Hepatocyte (in vitro differentiated cells): ENCODE measurements around the gene ZNF804B. TPM values are rescaled to one million over a fixed set of nuclear protein-coding genes. Genes with fewer than 3 reads are reported as not detected.

Experiments used
- DNase-seq: peaks from one replicate; pipeline ENCODE4 v3.0.0-alpha.2; 2016; ENCODE audit warnings: low spot score
- H2AFZ ChIP-seq: fragments of 200-600 bp; sonication (generic); 2 replicates; pipeline ENCODE4 v1.6.0; 2016; ENCODE audit warnings: antibody characterized with exemption, mild to moderate bottlenecking
- H3K27ac ChIP-seq: fragments of 200-600 bp; sonication (generic); 2 replicates; pipeline ENCODE4 v1.5.1; 2016; ENCODE audit warnings: mild to moderate bottlenecking
- H3K27me3 ChIP-seq: fragments of 200-600 bp; sonication (generic); 2 replicates; pipeline ENCODE4 v1.6.1; 2016
- H3K36me3 ChIP-seq: fragments of 200-600 bp; sonication (generic); replicated peaks from 2 replicates; pipeline ENCODE4 v1.5.1; 2016; ENCODE audit warnings: low read depth; ENCODE audit not compliant: insufficient read depth
- H3K4me1 ChIP-seq: fragments of 200-600 bp; sonication (generic); 2 replicates; pipeline ENCODE4 v1.5.1; 2016; ENCODE audit warnings: mild to moderate bottlenecking, moderate library complexity; ENCODE audit not compliant: insufficient read depth
- H3K4me2 ChIP-seq: fragments of 200-600 bp; sonication (generic); 2 replicates; pipeline ENCODE4 v1.6.0; 2016
- H3K4me3 ChIP-seq: fragments of 200-600 bp; sonication (generic); 2 replicates; pipeline ENCODE4 v1.5.1; 2016; ENCODE audit warnings: mild to moderate bottlenecking
- H3K79me2 ChIP-seq: fragments of 200-600 bp; sonication (generic); 2 replicates; pipeline ENCODE4 v1.6.0; 2017; ENCODE audit warnings: mild to moderate bottlenecking
- H3K9me2 ChIP-seq: fragments of 200-600 bp; sonication (generic); replicated peaks from 2 replicates; pipeline ENCODE4 v1.6.0; 2017; ENCODE audit warnings: mild to moderate bottlenecking; ENCODE audit not compliant: insufficient read depth
- H3K9me3 ChIP-seq: fragments of 200-600 bp; sonication (generic); 2 replicates; pipeline ENCODE4 v1.5.1; 2016; ENCODE audit warnings: low read depth, mild to moderate bottlenecking
- H4K20me1 ChIP-seq: fragments of 200-600 bp; sonication (generic); 2 replicates; pipeline ENCODE4 v1.6.0; 2016; ENCODE audit warnings: mild to moderate bottlenecking; ENCODE audit not compliant: insufficient read depth, poor library complexity, severe bottlenecking
- EZH2 ChIP-seq: fragments of 200-600 bp; sonication (generic); IDR thresholded peaks from 2 replicates; pipeline ENCODE4 v1.6.1; 2016; ENCODE audit warnings: antibody characterized with exemption, mild to moderate bottlenecking, borderline replicate concordance
- EZH2phosphoT487 ChIP-seq: fragments of 200-600 bp; sonication (generic); IDR thresholded peaks from one replicate; pipeline ENCODE4 v1.6.1; 2018; ENCODE audit warnings: antibody characterized with exemption, mild to moderate bottlenecking, low read depth, moderate library complexity; ENCODE audit not compliant: unreplicated experiment, severe bottlenecking
- WGBS: methylation state at CpG from one replicate; pipeline ENCODE4 v1.1.6; 2016; ENCODE audit warnings: low lambda C conversion rate; ENCODE audit errors: missing lambda C conversion rate; 5-methylcytosine and 5-hydroxymethylcytosine counted together
- polyA plus RNA-seq: library from polyadenylated mRNA; unstranded; fragments of >200 nt; fragmentation: Nextera tagmentation; extraction: Ambion mirVana; gene quantifications from 2 replicates; pipeline ENCODE4 v1.2.1, GENCODE V29; 2016
- total RNA-seq: library from RNA; depleted of rRNA; stranded (reverse); fragments of >200 nt; gene quantifications from 2 replicates; pipeline ENCODE4 v1.2.3, GENCODE V29; 2014
- TF ChIP-seq, protein P1 (sequence below): fragments of 200-600 bp; sonication (generic); IDR thresholded peaks from 2 replicates; pipeline ENCODE4 v1.5.1; 2016; ENCODE audit warnings: antibody characterized with exemption, mild to moderate bottlenecking; ENCODE audit not compliant: poor library complexity

ZNF804B gene
- total and polyA plus RNA-seq, 2 experiments from 2014 or later = not detected

DNA sequence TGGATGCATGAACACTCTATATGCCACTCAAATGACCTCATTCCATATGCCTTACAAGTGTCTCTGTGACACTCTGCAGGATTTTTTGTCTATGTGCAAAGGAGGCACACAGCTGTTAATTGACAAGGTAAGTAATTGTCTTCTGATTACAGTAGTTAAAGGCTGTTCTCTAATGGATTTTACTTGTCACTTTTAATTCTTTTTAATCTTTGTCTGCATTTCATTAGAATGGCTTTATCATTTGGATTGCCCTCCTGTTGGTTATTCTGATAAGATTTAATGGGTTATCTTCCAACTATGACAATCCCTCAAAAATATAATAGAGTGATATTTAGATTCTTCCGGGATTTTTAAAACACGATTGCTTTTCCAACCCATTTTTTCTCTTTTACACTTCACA lies 326.1 kb downstream of the ZNF804B start:
- 64% methylated on average over 2 of the region's 2 CpGs for WGBS
- no peaks in the 10 kb centered on the region for H3K79me2 ChIP-seq

DNA sequence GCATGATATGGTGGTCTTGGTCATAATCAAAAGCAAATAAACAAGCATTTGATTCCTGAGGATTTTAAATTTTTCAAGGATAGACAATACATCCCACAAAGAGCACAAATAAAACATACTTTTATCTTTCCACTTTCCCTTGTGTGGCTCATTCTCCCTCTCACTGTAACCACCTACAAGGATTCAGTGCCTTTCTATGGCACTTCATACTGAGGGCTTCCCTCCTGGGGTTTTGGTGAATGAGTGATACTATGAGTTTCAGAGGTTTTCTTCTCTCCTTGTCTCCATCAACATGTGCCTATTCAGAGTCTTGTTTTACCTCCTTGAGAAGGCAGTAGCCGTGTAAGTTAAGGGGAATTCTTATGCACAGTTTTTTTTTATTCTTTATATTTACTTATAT lies 332.1 kb downstream of the ZNF804B start:
- H3K4me3 ChIP-seq = no peak overlapping the region
- H4K20me1 ChIP-seq = no peaks in the 10 kb centered on the region
- WGBS = 70% methylated on average over 1 of the region's 1 CpG
- no peak overlapping the region for H2AFZ ChIP-seq
- H3K9me3 ChIP-seq = no peaks in the 10 kb centered on the region
- no peaks in the 10 kb centered on the region for H3K9me2 ChIP-seq
- no peaks in the 10 kb centered on the region for H3K79me2 ChIP-seq
- H3K4me2 ChIP-seq = no peak overlapping the region
- no peaks in the 10 kb centered on the region for H3K27me3 ChIP-seq
- H3K27ac ChIP-seq = no peak overlapping the region
- no peaks in the 10 kb centered on the region for H3K4me1 ChIP-seq
- TF ChIP-seq, protein P1, sequence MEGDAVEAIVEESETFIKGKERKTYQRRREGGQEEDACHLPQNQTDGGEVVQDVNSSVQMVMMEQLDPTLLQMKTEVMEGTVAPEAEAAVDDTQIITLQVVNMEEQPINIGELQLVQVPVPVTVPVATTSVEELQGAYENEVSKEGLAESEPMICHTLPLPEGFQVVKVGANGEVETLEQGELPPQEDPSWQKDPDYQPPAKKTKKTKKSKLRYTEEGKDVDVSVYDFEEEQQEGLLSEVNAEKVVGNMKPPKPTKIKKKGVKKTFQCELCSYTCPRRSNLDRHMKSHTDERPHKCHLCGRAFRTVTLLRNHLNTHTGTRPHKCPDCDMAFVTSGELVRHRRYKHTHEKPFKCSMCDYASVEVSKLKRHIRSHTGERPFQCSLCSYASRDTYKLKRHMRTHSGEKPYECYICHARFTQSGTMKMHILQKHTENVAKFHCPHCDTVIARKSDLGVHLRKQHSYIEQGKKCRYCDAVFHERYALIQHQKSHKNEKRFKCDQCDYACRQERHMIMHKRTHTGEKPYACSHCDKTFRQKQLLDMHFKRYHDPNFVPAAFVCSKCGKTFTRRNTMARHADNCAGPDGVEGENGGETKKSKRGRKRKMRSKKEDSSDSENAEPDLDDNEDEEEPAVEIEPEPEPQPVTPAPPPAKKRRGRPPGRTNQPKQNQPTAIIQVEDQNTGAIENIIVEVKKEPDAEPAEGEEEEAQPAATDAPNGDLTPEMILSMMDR = no peak
- TF ChIP-seq EZH2 (no peak), EZH2phosphoT487 (no peak)
- H3K36me3 ChIP-seq = no peaks in the 10 kb centered on the region
- no peak for DNase-seq

More for the DNA sequence above, 326.1 kb downstream of the ZNF804B start:
- no peak overlapping the region for H3K4me2 ChIP-seq
- H3K4me1 ChIP-seq = no peaks in the 10 kb centered on the region
- no peaks in the 10 kb centered on the region for H3K36me3 ChIP-seq
- H3K27me3 ChIP-seq = no peaks in the 10 kb centered on the region
- no peaks in the 10 kb centered on the region for H4K20me1 ChIP-seq
- H3K9me2 ChIP-seq = no peaks in the 10 kb centered on the region
- H3K4me3 ChIP-seq = no peak overlapping the region
- no peaks in the 10 kb centered on the region for H3K9me3 ChIP-seq
- H3K27ac ChIP-seq = no peak overlapping the region
- no peak for DNase-seq
- TF ChIP-seq EZH2 (no peak), EZH2phosphoT487 (no peak)
- TF ChIP-seq, protein P1 = no peak
- no peak overlapping the region for H2AFZ ChIP-seq

DNA sequence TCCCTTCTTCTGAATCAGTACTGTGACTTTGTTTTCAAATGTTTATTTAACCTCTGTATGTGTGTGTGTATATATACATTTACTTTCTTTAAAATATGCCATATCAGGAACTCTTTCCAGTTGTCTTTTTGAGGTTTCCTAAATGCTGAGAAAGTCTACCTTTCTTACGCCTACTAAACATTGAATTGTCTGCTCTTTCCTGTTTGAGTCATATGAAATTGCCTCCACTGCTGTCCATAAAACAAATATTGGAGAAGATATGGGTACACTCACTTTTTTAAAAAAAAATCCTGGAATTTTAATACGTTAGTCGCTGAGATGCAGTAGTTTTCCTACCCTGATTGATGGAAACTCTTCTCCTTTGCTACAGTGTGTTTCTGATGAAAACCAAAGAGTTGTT lies 334.8 kb downstream of the ZNF804B start:
- 91% methylated on average over 3 of the region's 3 CpGs for WGBS

More for the DNA sequence above, 334.8 kb downstream of the ZNF804B start:
- H3K9me3 ChIP-seq = no peaks in the 10 kb centered on the region
- no peaks in the 10 kb centered on the region for H3K4me1 ChIP-seq
- H3K9me2 ChIP-seq = no peaks in the 10 kb centered on the region
- H2AFZ ChIP-seq = no peak overlapping the region
- H3K4me2 ChIP-seq = no peak overlapping the region
- H3K27ac ChIP-seq = no peak overlapping the region
- H3K79me2 ChIP-seq = no peaks in the 10 kb centered on the region
- H3K36me3 ChIP-seq = no peaks in the 10 kb centered on the region
- no peak overlapping the region for H3K4me3 ChIP-seq
- TF ChIP-seq EZH2phosphoT487 (no peak), EZH2 (no peak)
- TF ChIP-seq, protein P1 = no peak
- no peaks in the 10 kb centered on the region for H4K20me1 ChIP-seq
- DNase-seq = no peak
- no peaks in the 10 kb centered on the region for H3K27me3 ChIP-seq
